GM08714 (cell line): ENCODE data around the gene ADPRH.
A peak's percentile ranks its signal among the peaks of the same experiment; 100 is the strongest.
"Not testable (repeated sequence)": the region's sequence is repeated elsewhere in the genome, so short reads cannot be mapped to it uniquely, and the experiment has no call there.

Source experiments
- H3K4me3 ChIP-seq: fragments of 200-500 bp; sonication (Bioruptor generic); 2 replicates; pipeline ENCODE4 v1.5.1; 2014; ENCODE audit warnings: mild to moderate bottlenecking, low read length, inconsistent platforms
- ZNF274 ChIP-seq: IDR thresholded peaks from 2 replicates; pipeline ENCODE4 v1.6.1; 2012; ENCODE audit warnings: mild to moderate bottlenecking, low read depth, low read length

ADPRH gene

GRCh38 chr3:119579366-119580066 is at the start of gene ADPRH:
Gene ADPRH (plus strand): TSS chr3:119579492. CDS start chr3:119582170, 2,678 bp downstream.
- H3K4me3 ChIP-seq = peak within 1 kb of the TSS; percentile 71; the same call in 1 of the 2 replicates
- no peak for TF ChIP-seq ZNF274

- H3K4me3 ChIP-seq = no peak overlapping the region
- TF ChIP-seq ZNF274 = no peak
These were observed 49.4 kb upstream of the ADPRH start for GRCh38 chr3:119529883-119530282.

- H3K4me3 ChIP-seq = no peak overlapping the region
- no peak for TF ChIP-seq ZNF274
These were observed 48.8 kb upstream of the ADPRH start for GRCh38 chr3:119530456-119530855.

- TF ChIP-seq ZNF274 = no peak
These were observed 48.1 kb upstream of the ADPRH start for GRCh38 chr3:119531151-119531550.

GRCh38 chr3:119534296-119534695 is 45.0 kb upstream of the ADPRH start:
- no peak overlapping the region for H3K4me3 ChIP-seq
- TF ChIP-seq ZNF274 = no peak

More at GRCh38 chr3:119531151-119531550, 48.1 kb upstream of the ADPRH start:
- no peak overlapping the region for H3K4me3 ChIP-seq

- TF ChIP-seq ZNF274 = no peak
- no peak overlapping the region for H3K4me3 ChIP-seq
These were observed 42.5 kb upstream of the ADPRH start for GRCh38 chr3:119536757-119537156.

- no peak for TF ChIP-seq ZNF274
- no peak overlapping the region for H3K4me3 ChIP-seq
These were observed 40.5 kb upstream of the ADPRH start for GRCh38 chr3:119538772-119539171.

GRCh38 chr3:119541547-119541946 is 37.7 kb upstream of the ADPRH start:
- peak overlapping the region; percentile 24; the same call in 1 of the 2 replicates for H3K4me3 ChIP-seq
- TF ChIP-seq ZNF274 = no peak

- TF ChIP-seq ZNF274 = no peak
These were observed 37.0 kb upstream of the ADPRH start for GRCh38 chr3:119542168-119542767.

GRCh38 chr3:119543147-119543546 is 36.1 kb upstream of the ADPRH start:
- no peak overlapping the region for H3K4me3 ChIP-seq

More at GRCh38 chr3:119542168-119542767, 37.0 kb upstream of the ADPRH start:
- peak overlapping the region; percentile 24; the same call in 1 of the 2 replicates for H3K4me3 ChIP-seq

GRCh38 chr3:119547227-119547626 is 32.1 kb upstream of the ADPRH start:
- H3K4me3 ChIP-seq = no peak overlapping the region
- TF ChIP-seq ZNF274 = no peak

More at GRCh38 chr3:119543147-119543546, 36.1 kb upstream of the ADPRH start:
- TF ChIP-seq ZNF274 = no peak

- no peak for TF ChIP-seq ZNF274
- H3K4me3 ChIP-seq = no peak overlapping the region
These were observed 31.0 kb upstream of the ADPRH start for GRCh38 chr3:119548341-119548740.

- no peak for TF ChIP-seq ZNF274
These were observed 28.9 kb upstream of the ADPRH start for GRCh38 chr3:119550192-119550910.

GRCh38 chr3:119551598-119551997 is 27.7 kb upstream of the ADPRH start:
- TF ChIP-seq ZNF274 = no peak
- no peak overlapping the region for H3K4me3 ChIP-seq

More at GRCh38 chr3:119550192-119550910, 28.9 kb upstream of the ADPRH start:
- no peak overlapping the region; the same call in 1 of the 2 replicates for H3K4me3 ChIP-seq

GRCh38 chr3:119552928-119553327 is 26.4 kb upstream of the ADPRH start:
- not testable (repeated sequence) for H3K4me3 ChIP-seq
